ENCODE data around the gene SORT1.

Gene SORT1

DNA sequence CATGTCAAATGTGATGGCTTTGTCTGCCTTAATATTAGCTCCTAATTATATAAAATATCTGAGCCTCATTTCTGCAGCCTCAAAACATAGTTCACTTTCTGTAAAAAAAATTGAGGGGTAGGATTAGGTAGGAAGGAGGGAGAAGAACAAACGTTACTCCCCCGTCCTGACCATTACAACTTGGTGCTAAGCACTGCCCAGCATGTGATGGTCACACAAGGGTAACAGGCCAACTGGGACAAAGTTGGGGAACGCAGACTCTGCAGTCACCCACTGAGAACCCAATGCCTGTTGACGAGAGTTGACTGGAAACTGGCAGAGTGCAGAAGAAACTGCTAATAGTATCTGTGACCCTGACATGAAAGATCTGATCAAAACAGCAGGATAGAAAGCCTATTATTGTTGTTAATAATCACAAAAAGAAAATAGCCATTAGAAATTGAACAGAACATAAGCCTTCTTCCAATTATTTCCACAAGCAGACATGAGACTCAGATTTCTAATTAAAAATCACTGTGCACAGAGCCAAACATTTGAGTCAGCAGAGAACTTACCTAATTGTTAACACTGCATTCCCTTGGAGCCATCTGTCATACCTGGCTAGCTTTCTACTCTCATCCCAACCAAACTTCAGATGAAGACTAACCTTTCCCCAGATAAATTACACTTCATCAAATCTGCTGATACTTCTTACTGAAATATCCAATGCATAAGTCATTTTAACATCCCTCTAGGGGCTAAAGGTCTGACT, 5.5 kb downstream of the SORT1 start:
- Histone ChIP-seq H3K4me3 (replicated peaks; ENCODE audit: low read depth, low read length) (no peak overlapping the region; the same call in 1 of the 2 replicates), H3K27me3 (replicated peaks; ENCODE audit: control insufficient read depth, insufficient read depth, low read length) (no peaks in the 10 kb centered on the region; the same call in 1 of the 2 replicates), H3K36me3 (ENCODE audit: control insufficient read depth, insufficient read depth, low read length) (no peaks in the 10 kb centered on the region)
- TF ChIP-seq, protein P1, sequence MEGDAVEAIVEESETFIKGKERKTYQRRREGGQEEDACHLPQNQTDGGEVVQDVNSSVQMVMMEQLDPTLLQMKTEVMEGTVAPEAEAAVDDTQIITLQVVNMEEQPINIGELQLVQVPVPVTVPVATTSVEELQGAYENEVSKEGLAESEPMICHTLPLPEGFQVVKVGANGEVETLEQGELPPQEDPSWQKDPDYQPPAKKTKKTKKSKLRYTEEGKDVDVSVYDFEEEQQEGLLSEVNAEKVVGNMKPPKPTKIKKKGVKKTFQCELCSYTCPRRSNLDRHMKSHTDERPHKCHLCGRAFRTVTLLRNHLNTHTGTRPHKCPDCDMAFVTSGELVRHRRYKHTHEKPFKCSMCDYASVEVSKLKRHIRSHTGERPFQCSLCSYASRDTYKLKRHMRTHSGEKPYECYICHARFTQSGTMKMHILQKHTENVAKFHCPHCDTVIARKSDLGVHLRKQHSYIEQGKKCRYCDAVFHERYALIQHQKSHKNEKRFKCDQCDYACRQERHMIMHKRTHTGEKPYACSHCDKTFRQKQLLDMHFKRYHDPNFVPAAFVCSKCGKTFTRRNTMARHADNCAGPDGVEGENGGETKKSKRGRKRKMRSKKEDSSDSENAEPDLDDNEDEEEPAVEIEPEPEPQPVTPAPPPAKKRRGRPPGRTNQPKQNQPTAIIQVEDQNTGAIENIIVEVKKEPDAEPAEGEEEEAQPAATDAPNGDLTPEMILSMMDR (IDR thresholded peaks at IDR 0.05; ENCODE audit: insufficient read depth, low read length, poor library complexity, severe bottlenecking), result no peak
- no peak for DNase-seq (ENCODE audit: extremely low read depth, insufficient read length)

DNA sequence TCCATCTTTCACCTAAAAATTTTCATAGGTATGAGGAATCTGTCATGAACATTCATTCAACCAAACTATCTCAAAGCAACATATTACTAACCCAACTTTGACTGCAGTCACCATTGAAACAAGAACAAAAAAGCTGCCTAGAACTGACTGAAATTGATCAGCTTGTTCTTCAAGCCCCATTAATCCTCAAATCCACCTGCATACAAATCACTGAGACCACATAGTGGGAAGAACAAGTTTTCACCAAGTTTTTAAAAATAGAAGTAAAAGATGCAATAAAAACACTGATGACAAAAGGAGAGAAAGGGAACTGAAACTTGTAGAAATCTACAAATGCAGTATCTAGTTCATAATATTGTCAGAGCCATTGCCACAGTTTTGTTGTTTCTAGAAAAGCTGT, 6.1 kb downstream of the SORT1 start:
- peak; percentile 53 for DNase-seq (ENCODE audit: extremely low read depth, insufficient read length)
- no peaks in the 10 kb centered on the region for H3K36me3 ChIP-seq (ENCODE audit: control insufficient read depth, insufficient read depth, low read length)
- TF ChIP-seq, protein P1 (IDR thresholded peaks at IDR 0.05; ENCODE audit: insufficient read depth, low read length, poor library complexity, severe bottlenecking), result no peak
- no peak overlapping the region; the same call in 1 of the 2 replicates for H3K4me3 ChIP-seq (replicated peaks; ENCODE audit: low read depth, low read length)
- no peaks in the 10 kb centered on the region; the same call in 1 of the 2 replicates for H3K27me3 ChIP-seq (replicated peaks; ENCODE audit: control insufficient read depth, insufficient read depth, low read length)

DNA sequence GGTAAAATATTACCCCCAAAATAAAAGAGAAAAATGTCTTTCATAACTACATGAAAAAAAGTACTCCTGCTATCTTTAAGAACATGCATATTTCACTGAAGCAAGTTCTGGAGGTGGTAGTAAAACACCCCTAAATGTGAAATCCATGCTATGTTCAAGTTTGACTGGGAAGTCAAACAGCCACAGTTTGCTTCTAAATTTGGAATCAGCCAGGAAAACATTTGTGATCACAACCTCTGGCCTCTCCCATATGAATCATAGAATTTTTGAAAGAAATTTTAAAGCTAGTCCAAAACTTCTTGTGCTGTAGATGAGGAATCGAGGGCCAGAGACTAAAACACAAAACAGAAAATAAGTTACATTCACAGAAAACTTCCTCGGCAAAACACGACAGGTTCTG, 6.6 kb downstream of the SORT1 start:
- H3K36me3 ChIP-seq (ENCODE audit: control insufficient read depth, insufficient read depth, low read length), result no peaks in the 10 kb centered on the region
- no peak for DNase-seq (ENCODE audit: extremely low read depth, insufficient read length)
- no peaks in the 10 kb centered on the region for H3K27me3 ChIP-seq (replicated peaks; ENCODE audit: control insufficient read depth, insufficient read depth, low read length)
- TF ChIP-seq, protein P1 (IDR thresholded peaks at IDR 0.05; ENCODE audit: insufficient read depth, low read length, poor library complexity, severe bottlenecking), result no peak
- no peak overlapping the region; the same call in 1 of the 2 replicates for H3K4me3 ChIP-seq (replicated peaks; ENCODE audit: low read depth, low read length)

DNA sequence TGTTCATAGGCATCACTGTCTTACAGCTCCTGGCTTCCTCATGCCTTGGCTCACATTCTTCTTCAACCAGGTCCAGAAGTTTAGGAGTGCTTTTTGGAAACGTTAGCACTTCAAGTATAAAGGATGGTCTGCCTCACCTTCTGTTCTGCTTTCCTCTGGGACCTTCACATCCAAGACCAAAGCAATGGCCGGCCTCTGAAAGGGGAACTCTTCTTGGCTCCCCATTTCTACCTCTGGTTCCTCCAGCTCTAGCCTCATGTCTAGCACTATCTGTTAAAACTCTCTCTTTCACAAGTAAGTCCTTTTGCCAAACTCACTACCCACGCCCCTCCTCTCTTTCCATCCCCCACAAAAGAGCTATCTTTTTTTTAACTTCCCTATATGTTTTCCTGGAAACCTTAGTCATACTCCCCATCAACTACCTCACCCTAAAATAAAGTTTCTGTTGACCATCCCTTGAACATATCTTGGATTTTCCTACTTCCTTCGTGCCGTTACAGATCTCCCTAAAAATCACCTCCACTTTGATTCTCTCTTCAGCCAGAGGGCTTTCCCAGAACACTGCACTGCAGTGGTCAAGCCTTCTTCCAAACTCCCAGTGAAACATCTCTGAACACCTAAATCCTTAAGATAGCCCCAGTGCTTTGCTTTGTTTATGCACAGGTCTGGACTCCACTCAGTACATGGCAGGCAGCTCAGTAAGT, 7.9 kb downstream of the SORT1 start:
- no peak overlapping the region for H3K4me3 ChIP-seq (replicated peaks; ENCODE audit: low read depth, low read length)
- TF ChIP-seq, protein P1 (IDR thresholded peaks at IDR 0.05; ENCODE audit: insufficient read depth, low read length, poor library complexity, severe bottlenecking), result no peak
- DNase-seq (ENCODE audit: extremely low read depth, insufficient read length), result no peak
- H3K27me3 ChIP-seq (replicated peaks; ENCODE audit: control insufficient read depth, insufficient read depth, low read length), result no peaks in the 10 kb centered on the region
- no peaks in the 10 kb centered on the region for H3K36me3 ChIP-seq (ENCODE audit: control insufficient read depth, insufficient read depth, low read length)

DNA sequence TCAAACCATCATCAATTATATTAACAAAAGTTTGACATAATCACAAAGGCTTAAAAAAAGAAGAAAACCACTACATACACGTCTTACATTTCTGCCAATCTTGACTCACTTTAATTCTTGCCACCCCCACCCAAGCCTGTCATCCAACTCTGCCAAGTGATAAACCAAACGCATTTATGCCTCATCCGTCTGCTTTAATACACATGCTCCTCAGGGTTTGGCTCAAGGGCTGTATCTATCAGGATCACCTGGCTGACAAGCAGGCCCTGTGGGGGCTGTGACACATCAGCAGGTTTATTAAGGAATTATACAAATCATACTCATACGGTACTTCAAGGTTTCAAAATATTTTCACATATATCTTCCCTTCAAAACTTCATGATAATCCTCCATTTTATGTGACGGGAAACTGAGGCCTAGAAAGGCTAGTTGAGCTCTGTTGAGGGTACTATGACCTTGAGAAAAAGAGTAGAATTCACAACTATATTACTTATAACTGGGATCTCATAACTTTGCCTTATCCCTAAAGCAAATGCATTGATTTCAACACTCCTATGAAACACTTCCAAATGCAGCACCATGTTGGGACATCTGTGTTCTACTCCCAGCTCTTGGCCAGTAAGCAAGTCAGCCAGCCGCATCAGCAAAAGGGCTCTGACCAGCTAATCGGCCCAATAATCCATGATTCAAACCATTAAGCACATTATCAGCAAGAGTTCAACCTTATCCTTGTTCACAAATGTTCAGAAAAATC, 8.7 kb downstream of the SORT1 start:
- TF ChIP-seq, protein P1 (IDR thresholded peaks at IDR 0.05; ENCODE audit: insufficient read depth, low read length, poor library complexity, severe bottlenecking), result no peak
- Histone ChIP-seq H3K27me3 (replicated peaks; ENCODE audit: control insufficient read depth, insufficient read depth, low read length) (no peaks in the 10 kb centered on the region), H3K4me3 (replicated peaks; ENCODE audit: low read depth, low read length) (no peak overlapping the region), H3K36me3 (ENCODE audit: control insufficient read depth, insufficient read depth, low read length) (no peaks in the 10 kb centered on the region)
- no peak for DNase-seq (ENCODE audit: extremely low read depth, insufficient read length)

All from GM06990 (cell line).